Osteocyte (in vitro differentiated cells): ENCODE measurements around the gene UBE2G2. TPM values are rescaled to one million over a fixed set of nuclear protein-coding genes. Genes with fewer than 3 reads are reported as not detected.

Source experiments
- DNase-seq: peaks from one replicate; pipeline ENCODE4 v3.0.0; 2021; ENCODE audit warnings: mixed read lengths; ENCODE audit not compliant: unreplicated experiment; ENCODE audit errors: extremely low spot score
- H3K27ac Mint-ChIP-seq: one replicate; pipeline ENCODE4 v1.8.0; 2021; ENCODE audit warnings: mild to moderate bottlenecking, mixed read lengths; ENCODE audit not compliant: unreplicated experiment
- H3K27me3 Mint-ChIP-seq: one replicate; pipeline ENCODE4 v1.8.0; 2021; ENCODE audit warnings: mixed read lengths; ENCODE audit not compliant: unreplicated experiment
- H3K36me3 Mint-ChIP-seq: one replicate; pipeline ENCODE4 v1.8.0; 2021; ENCODE audit warnings: mixed read lengths; ENCODE audit not compliant: unreplicated experiment
- H3K4me1 Mint-ChIP-seq: one replicate; pipeline ENCODE4 v1.8.0; 2021; ENCODE audit warnings: mixed read lengths; ENCODE audit not compliant: unreplicated experiment
- H3K4me3 Mint-ChIP-seq: one replicate; pipeline ENCODE4 v1.8.0; 2021; ENCODE audit warnings: mild to moderate bottlenecking, moderate library complexity, mixed read lengths; ENCODE audit not compliant: unreplicated experiment
- H3K9me3 Mint-ChIP-seq: one replicate; pipeline ENCODE4 v1.8.0; 2021; ENCODE audit warnings: mixed read lengths; ENCODE audit not compliant: unreplicated experiment
- long read RNA-seq: library from polyadenylated mRNA; unstranded; transcript quantifications from one replicate; pipeline ENCODE4 v2.0.0, GENCODE V29; 2021
- total RNA-seq: library from RNA; stranded (reverse); gene quantifications from 2 replicates; pipeline ENCODE4 v1.2.1, GENCODE V29; 2021
- TF ChIP-seq, protein P1 (sequence below): fragments of 200-600 bp; sonication (generic); IDR thresholded peaks from 2 replicates; pipeline ENCODE4 v1.5.0; 2021; ENCODE audit warnings: antibody characterized with exemption, mild to moderate bottlenecking, moderate library complexity

Gene UBE2G2, protein sequence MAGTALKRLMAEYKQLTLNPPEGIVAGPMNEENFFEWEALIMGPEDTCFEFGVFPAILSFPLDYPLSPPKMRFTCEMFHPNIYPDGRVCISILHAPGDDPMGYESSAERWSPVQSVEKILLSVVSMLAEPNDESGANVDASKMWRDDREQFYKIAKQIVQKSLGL
- total RNA-seq, result 74.7 and 78.7 TPM in 2 replicates
- long read RNA-seq, full-length matches to known transcripts, result 202 of 213 reads
- long read RNA-seq, partial matches to known transcripts, result 2 of 213 reads
- long read RNA-seq, other reads (novel, unspliced or antisense), result 9 of 213 reads

DNA sequence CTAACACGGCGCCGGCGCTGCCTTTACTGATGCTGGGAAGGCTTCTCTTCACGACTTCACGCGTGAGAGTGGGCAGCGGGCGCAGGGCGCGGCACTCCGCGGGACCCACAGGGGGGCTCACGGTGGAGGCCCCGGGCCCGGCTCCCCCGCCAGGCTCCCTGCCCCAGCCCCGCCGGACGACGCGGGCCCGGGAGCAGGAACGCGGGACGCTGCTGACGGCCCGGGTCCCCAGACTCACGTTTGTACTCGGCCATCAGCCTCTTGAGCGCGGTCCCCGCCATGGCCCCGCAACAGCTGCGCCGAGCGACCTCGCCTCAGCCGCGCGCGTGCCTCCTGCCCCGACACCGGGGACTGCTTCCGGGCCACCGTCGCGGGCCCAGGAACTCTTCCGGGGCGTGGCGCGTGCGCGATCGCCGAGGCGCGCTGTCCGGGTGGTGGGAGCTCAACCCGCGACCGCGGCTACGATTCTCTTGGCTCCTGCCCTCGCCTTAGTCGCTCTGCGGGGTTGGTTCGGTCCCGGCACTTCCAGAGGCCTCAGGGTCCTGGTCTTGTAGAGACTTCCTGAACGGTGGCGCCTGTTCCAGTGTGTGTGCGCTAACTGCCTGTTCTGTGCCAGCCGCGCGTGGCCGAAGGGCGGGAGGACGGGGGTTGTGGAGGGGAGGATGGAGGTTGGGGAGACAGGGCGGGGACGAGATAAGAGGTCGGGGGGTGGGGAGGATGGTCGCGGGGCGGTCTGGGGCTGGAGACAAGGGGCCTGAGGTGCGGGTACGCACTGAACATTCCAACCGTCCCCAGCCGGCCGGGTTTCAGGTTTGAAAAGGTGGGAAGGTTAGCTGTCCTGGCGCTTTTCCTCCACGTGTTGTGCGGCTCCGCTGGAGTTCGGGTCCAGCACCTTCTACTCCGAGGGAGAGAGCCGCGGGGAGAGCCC, at the start of gene UBE2G2:
UBE2G2 (minus strand) TSS at position 353 of the 928 bp plus-strand sequence; CDS start at position 281, 72 bp downstream.
- H3K27me3 Mint-ChIP-seq, result no peaks in the 10 kb centered on the region
- H3K4me1 Mint-ChIP-seq, result peaks cover 25% of the 10 kb centered on the region
- H3K4me3 Mint-ChIP-seq, result peak within 1 kb of the TSS; percentile 94
- peaks cover 21% of the 10 kb centered on the region for H3K36me3 Mint-ChIP-seq
- no peaks in the 10 kb centered on the region for H3K9me3 Mint-ChIP-seq
- TF ChIP-seq, protein P1, sequence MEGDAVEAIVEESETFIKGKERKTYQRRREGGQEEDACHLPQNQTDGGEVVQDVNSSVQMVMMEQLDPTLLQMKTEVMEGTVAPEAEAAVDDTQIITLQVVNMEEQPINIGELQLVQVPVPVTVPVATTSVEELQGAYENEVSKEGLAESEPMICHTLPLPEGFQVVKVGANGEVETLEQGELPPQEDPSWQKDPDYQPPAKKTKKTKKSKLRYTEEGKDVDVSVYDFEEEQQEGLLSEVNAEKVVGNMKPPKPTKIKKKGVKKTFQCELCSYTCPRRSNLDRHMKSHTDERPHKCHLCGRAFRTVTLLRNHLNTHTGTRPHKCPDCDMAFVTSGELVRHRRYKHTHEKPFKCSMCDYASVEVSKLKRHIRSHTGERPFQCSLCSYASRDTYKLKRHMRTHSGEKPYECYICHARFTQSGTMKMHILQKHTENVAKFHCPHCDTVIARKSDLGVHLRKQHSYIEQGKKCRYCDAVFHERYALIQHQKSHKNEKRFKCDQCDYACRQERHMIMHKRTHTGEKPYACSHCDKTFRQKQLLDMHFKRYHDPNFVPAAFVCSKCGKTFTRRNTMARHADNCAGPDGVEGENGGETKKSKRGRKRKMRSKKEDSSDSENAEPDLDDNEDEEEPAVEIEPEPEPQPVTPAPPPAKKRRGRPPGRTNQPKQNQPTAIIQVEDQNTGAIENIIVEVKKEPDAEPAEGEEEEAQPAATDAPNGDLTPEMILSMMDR, result no peak
- peak; percentile 96 for DNase-seq
- H3K27ac Mint-ChIP-seq, result peak within 1 kb of the TSS; percentile 64

DNA sequence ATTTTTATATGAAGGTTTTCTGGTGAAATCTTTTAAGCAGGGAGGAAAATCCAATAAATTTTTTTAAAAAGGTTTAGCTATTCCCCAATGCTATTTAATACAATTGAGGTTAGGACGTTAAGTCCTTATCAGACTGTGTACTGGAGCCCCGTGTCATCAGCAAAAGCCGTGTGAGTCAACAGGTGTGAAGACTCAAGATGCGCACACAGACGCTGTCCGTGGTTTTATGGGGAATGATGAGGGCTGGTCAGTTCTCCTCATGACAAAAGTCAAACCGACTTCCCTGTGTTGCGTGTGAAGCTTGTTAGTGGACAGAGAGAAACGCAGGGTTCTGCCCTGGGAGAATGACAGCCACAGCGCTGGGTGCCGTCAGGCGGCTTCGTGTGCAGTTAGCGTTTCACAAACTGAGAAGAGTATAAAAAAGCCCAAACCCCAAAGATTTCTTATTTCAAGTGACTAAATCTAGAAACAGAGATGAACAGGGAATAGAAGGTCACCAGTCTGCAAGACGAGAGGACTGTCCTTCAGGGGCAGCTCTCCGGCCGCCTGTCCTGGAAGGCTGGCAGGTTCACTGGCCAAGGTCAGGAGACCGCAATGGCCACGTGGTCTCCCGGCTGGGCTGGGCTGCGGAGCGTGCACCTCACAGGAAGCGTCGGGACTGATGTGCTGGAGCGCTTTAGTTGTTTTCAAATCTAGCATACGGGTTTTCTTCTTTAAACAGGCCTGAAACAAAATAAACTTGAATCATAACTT, 49.5 kb upstream of the UBE2G2 start:
- H3K36me3 Mint-ChIP-seq, result peaks cover 40% of the 10 kb centered on the region
- no peaks in the 10 kb centered on the region for H3K27me3 Mint-ChIP-seq
- H3K9me3 Mint-ChIP-seq, result no peaks in the 10 kb centered on the region
- TF ChIP-seq, protein P1, result no peak
- no peak for DNase-seq
- no peak overlapping the region for H3K4me3 Mint-ChIP-seq
- no peak overlapping the region for H3K27ac Mint-ChIP-seq
- peaks cover 10% of the 10 kb centered on the region for H3K4me1 Mint-ChIP-seq

DNA sequence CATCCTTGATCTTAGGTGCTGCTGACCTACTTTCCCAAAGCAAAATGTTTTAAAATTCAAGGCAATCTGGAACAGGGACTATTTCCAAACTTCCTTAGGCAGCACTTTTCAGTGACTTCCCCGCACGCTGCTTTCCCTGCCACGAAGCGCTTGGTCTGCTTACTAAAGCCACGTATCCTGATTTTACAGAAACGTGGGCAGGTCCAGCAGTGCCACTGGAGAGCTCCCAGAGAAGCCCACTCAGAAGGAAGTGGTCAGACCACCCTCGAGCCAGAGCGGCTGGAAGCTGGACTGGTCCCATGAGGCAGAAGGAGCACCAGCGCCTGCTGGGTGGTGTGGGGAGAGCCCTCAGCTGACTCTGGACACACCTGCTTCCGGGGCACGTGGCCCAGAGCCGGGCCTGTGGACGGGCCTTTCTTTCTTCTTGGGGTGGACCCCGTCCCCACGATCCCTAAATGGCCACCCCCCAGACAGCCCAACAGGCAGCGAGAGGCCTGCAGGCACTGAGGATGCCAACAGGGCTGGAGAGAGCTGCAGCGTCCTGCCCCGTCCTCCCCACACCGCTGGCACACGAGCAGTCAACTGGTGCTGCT, 48.7 kb upstream of the UBE2G2 start:
- no peak for DNase-seq
- no peaks in the 10 kb centered on the region for H3K27me3 Mint-ChIP-seq
- H3K36me3 Mint-ChIP-seq, result peaks cover 38% of the 10 kb centered on the region
- no peak overlapping the region for H3K4me3 Mint-ChIP-seq
- H3K4me1 Mint-ChIP-seq, result peaks cover 15% of the 10 kb centered on the region
- TF ChIP-seq, protein P1, result no peak
- H3K27ac Mint-ChIP-seq, result no peak overlapping the region
- no peaks in the 10 kb centered on the region for H3K9me3 Mint-ChIP-seq

DNA sequence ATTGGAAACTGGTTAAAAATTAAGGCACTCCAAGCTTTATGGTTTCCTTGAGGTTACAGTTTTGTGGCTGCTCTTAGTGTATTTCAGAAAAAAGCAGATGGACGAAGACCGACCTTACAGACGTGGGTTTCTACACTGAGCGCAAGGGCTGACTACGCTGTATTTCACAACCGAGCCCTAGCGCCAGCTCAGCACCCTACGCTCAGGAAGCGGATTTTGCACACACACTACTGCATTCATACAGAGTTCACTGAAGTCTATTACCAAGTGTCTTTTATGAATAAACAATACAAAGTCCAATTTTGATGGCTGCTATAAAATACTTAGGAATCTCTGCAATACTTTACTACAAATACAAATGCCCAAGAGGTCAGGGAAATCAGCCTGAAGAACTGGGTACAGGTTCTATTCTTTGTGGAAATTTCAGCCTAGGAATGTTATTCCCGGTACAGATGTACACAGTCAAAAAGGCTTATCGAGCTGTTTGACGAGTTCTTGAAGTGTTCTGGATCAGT, 48.1 kb upstream of the UBE2G2 start:
- Mint-ChIP-seq H3K36me3 (peaks cover 38% of the 10 kb centered on the region), H3K4me1 (peaks cover 21% of the 10 kb centered on the region), H3K9me3 (no peaks in the 10 kb centered on the region), H3K27me3 (no peaks in the 10 kb centered on the region), H3K27ac (no peak overlapping the region), H3K4me3 (no peak overlapping the region)
- no peak for DNase-seq
- TF ChIP-seq, protein P1, result no peak
